GM21723 (cell line): ENCODE data around the gene NCMAP.
"Not testable (repeated sequence)": the region's sequence is repeated elsewhere in the genome, so short reads cannot be mapped to it uniquely, and the experiment has no call there.

Experiments
- ATAC-seq: cut with Tn5 transposase; IDR thresholded peaks from one replicate; pipeline ENCODE4 v1.9.1; 2021; ENCODE audit warnings: mild to moderate bottlenecking, moderate library complexity; ENCODE audit not compliant: unreplicated experiment

Gene NCMAP

DNA sequence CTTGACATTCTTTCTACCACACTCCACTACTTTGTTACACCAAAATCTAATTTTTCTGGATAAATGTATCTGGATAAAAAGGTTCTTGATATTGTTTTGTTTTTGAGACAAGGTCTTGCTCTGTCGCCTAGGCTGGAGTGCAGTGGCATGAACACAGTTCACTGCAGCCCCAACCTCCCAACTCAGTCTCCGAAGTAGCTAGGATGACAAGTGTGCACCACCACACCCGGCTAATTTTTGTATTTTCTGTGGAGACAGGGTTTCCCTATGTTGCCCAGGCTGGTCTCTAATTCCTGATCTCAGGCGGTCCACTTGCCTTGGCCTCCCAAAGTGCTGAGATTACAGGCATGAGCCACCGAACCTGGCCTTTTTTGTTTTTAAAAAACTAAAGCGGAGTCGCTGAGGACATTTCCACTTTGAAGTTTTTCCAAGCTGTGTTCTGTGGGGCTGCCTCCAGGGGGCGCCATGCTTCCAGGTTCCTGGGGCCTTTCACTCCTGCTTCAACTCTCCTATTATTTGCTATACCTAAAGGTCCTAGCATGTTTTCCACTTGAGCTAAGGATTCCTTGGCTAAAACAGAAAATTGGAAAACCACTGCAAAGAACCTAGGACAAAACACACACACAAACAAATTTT is 14.1 kb upstream of the NCMAP start:
- ATAC-seq: no peak

DNA sequence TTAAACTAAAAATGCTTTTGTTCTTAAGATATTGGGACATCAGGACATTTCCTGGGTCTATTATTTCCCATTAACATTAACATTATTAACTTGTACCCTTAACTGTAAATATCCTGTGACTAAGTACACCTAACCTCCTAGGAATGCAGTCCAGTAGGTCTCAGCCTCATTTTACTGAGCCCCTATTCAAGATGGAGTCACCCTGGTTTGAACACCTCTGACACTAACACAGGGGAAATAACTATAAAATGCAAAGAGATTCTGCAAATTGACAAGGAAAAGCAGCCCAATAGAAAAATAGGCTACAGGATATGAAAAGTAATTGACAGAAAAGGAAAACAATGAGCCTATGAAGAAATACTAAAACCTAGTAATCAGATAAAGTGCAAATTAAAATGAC is 11.6 kb upstream of the NCMAP start:
- ATAC-seq: no peak

DNA sequence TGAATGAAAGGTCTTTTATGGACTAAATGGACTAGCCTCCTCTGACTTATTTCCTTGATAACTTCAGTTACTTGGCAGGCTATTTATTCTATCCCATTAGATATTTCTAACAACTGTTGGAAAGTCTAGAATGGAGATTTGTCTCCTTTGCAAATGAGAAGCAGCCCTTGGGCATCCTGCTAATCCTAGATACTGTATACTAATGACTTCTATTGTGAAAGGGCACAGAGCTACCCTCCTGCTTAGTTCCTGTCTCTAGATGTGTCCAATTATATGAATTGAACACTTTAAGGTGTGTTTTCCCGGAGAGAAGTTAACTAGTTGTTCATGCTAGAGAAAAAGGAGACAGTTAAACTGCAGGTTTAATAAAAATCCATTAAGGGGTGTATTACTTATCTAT is 10.2 kb upstream of the NCMAP start:
- ATAC-seq: no peak

DNA sequence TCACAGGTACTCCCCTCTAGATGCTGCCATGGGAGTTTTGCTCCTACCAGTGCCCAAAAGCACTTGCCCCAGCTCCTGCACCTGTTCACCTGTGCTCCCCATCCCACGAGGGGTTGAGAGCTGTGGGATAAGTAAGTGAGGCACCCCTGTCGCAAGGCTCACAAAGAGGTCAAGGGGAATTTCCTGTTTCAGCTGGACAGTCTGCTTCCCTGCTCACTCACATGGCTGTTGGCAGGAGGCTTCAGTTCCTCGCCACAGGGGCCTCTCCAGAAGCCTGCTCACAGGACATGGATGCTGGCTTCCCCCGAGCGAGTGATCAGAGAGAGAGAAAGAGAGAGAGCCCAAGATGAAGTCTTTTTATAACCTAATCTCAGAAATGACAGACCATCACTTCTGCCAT is 8.7 kb upstream of the NCMAP start:
- ATAC-seq: no peak

DNA sequence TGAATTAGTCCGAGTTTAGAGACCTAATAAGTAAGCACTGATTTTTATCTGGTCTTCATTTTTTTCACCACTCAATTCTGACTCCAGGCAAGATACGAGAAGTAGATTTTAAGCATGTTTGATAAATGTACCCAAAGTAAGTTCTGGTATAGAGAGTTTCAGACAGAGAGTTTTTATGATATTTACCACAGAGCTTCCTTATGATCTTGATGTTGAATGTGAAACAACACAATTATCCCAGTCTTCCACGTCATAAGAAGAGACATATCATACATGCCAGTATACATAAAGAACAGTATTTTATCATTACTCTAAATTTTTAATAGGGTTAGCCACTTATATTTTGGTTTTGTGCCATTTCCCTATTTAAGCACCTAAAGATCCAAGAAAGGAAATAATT is 7.8 kb upstream of the NCMAP start:
- no peak for ATAC-seq

DNA sequence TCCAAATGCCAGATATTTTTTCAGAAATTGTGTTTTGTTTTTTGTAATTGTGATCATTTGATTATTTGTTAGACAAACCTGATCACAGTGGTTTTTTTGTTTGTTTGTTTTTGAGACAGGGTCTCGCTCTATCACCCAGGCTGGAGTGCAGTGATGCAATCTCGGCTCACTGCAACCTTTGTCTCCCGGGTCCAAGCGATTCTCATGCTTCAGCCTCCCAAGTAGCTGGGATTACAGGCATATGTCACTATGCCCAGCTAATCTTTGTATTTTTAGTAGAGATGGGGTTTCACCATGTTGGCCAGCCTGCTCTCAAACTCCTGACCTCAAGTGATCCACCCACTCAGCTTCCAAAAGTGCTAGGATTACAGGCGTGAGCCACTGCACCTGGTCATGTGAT is 6.7 kb upstream of the NCMAP start:
- not testable (repeated sequence) for ATAC-seq

DNA sequence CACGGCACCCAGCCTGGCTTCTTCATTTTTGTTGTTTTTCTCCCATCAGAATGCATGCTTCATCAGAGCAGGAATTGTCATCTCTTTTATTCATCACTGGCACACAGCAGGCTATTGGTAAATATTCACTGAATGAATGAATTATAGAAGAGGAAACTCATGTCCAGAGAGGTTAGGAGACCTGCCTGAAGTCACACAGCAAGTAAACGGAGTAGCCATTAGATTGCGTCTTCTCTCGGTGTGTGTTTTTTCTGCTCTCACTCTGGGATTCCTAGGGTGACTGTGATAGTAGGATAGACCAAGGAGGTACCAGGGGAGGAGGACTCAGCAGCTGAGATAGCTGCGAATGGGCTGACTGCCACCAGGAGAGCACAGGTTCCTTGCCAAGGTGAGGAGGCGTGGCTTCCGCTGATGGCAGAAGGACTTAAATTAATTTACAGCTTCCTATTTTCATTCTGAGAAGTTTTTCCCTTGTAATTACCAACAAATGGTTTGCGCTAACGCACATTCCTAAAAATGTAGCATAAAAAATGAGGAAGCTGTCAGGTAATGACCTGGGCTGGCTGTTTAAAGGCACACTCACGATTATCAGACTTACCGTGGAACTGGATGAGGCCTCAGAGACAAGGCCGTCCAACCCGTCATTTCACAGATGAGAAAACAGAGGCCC is 4.5 kb upstream of the NCMAP start:
- ATAC-seq: no peak

DNA sequence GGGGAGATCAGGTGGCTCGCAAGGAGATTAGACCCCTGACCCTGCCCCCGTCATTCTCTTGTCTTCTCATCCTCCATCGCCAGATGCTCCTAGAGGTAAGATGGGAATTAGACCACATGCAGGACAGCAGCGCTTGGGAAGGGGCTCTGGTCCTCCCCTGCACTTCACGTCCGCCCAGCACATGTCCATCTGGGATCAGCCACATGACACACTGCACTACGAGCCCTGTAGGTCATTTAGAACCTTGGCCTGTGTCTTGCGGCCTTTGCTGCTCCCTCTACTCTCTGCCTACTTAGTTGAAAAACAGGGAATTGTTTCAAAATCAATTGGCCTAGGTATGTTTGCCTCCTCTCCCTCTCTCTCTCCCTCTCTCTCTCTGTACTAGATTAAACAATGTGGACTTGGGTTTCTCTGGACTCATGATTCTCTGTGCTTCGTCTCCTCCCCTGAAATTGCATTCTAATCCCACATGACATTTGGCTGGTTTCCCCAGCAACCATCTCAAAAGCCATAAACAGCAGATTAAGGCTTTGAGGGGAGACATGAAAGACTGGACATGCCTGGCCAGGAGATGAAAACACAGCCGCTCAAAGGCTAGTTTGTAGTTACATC is 3.8 kb upstream of the NCMAP start:
- no peak for ATAC-seq

DNA sequence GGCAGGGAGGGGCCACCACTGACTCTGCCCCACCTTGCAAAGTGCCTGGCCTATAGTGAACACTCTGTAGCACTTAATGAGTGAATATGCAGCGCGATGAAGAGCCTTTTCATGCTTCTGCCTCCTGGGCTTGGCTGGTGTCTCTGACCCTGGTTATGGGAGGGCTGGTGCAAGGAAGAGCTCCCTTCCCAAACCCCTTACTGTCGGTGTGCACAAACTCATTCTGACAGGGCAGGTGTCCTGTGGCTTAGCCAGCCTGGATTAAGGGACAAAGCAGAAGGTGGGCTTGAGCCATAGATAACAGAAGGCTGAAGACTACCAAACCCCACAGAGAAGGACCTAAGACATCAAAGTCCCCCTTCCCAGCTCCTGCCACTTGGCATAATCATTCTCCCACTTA is 2.0 kb upstream of the NCMAP start:
- ATAC-seq: no peak

DNA sequence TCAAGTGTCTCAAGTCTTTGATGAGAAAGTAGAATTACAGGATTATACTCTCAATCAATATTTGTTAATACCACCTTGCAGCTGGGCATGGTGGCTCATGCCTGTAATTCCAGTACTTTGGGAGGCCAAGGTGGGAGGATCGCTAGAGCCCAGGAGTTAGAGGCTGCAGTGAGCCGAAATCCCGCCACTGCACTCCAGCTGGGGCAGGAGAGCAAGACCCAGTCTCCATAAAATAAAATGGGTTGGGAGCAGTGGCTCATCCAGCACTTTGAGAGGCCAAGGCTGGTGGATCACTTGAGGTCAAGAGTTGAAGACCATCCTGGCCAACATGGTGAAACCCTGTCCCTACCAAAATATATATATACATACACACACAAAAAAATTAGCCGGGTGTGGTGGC is 1.2 kb upstream of the NCMAP start:
- no peak for ATAC-seq

DNA sequence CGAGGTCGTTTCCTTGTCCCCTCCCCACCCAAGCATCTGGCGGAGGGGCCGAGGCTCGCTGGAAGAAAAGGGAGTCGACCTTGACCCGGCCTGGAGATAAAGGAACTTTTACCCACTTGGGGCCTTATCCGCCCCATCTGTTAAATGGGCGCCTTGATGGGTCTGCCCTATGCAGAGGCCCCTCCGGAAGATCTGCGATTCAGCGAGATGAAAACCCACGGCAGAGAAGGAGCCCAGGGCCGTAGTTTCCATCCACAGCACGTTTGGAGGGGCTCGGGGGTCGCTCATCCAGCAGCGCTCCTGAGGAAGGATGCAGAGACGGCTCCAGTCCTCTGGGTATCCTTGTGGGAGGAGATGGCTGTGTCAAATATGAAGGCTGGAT is 518 bp downstream of the NCMAP start:
- no peak for ATAC-seq

DNA sequence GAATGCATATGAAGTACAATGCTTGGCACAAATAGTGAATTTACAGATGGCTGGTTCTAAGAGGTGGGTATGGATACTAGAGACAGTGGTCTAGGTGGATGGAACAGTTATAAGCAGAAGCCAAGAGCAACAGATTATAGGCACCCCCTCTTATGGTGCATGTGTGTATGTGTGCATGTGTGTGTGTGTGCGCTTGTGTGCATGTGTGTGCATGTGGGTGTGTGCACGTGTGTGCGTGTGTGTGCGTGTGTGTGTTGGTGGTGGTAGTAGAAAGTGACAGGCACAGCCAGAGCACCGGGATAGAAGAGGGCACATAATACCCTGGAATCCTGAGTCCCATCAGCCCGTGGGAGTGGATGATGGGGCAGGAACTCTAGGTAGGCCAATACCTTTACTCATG is 1.3 kb downstream of the NCMAP start:
- no peak for ATAC-seq

DNA sequence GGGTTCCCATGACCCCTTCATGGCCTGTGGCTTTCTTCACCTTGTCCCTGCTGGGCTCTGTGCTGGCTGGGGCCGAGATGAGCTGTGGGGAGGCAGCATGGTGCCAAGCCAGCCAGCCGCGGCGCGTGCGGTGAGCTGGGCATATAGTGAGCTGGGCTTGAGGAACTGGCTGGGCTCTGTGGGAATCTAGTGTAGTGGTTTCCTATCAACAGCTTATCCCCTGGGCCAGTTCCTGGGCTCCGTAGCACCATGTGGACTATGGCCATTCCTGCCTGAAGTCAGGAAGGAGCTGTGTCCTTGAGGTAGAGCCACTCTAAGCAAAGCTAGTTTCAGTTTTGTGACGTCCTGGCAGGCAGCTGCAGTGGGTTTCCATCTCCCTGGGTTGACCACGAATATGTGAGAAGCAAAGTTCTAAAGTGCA is 1.8 kb downstream of the NCMAP start:
- no peak for ATAC-seq

DNA sequence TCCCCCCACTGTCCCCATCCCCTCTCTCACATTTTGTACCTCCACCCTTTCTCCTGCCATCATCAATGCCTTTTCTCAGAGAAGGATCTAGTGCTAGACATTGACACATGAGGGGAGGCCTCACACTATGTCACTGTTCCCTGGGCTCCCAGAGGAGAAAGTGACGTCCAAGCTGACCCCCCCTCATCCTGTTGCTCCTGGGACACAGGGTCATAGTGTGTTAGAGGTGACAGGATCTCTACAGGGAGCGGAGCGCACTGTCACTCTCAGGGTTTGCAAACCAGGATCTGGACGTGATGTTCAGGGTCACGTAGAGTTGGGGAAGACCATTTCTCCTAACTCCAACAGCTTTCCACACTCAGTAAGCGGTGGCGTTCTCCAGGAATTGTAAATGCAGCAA is 2.6 kb downstream of the NCMAP start:
- ATAC-seq: no peak

DNA sequence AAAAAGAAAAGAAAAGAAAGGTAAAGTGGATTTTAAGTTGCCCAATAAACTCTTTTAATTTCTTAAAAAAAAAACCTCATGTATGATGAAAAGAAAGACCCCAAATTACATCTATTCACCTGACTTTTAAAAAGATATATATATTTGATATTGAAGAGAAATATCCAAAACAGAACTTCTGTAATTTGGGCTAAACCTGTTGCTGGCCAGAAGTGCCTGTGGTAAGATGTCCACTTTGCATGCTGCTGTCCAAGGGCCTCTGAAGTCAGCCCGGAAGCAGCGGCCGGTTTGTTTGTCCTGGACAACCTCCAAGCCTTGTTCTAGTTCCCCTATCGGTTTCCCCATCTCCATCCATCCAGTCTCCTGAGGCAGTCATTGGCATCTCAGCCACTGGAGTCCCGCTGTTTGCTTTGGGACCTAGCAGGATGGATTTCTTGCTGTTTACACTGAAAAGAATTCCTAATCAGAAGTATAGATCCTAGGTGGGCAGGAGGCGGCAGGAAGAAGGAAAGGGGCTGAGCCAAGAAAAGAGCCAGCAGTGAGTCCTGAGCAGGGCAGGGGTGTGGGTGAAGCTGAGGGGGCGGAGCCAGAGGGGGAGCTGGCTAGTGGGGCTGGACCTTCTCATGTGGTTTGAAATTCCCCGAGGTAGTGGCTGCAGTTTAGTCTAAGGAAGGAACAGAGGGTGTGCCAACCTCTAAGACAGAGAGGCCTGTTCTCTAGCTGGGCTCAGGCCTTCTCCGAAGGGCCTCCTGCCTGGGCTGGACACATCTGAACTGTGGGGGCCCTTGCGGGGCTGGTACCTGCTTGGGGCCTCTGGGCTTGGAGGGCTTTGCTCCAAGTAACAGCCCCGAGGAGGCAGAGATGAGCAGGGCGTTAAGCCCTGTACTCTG is 3.3 kb downstream of the NCMAP start:
- ATAC-seq: no peak

DNA sequence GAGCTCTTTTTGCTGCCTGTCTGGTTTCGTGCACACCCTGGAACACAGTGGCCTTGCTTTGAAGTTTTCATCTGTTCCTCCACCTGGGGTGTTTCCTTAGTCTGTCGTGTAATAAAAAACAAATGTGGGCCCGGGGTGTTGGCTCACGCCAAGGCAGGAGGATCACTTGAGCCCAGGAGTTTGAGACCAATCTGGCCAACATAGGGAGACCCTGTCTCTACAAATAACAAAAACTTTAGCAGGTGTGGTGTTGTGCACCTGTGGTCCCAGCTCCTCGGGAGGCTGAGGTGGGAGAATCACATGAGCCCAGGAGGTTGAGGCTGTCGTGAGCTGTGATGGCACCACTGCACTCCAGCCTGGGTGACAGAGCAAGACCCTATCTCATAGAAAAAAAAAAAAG is 4.5 kb downstream of the NCMAP start:
- ATAC-seq: no peak

DNA sequence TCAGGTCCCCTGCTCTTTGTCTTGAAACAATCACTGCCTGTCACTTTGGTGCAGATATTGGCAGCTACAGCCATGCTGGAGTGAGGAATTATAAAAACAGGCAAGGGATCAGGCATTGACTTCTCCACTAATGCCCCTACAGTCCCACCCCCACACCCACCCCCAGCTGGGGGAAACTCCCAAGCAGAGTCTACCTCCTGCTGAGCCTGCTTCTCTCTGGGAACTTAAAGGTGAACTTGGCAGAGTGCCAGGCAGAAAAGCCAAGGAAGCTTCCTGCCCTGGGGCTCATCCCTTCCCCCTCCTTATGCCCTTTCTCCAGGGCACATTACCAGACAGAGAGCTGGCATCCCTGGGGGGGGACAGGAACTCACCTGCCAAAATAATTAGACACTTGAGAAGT is 6.7 kb downstream of the NCMAP start:
- ATAC-seq: no peak

DNA sequence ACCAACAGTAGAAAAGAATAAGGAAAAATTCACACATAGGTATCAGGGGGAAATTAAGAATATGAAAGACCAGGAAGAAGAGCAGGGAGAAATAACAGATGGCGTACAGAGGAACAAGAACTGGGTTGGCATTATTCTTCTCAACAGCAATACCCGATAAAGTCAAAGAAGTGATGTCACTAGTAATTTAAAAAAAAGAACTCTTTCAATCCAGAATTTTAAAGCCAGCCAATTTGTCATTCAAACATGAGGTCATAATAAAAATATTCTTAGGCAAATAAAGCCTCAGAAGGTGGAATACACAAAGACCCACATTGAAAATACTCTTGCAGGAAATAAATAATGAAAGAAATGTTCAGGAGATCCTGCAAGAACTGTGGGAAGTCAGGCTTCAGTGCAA is 8.8 kb downstream of the NCMAP start:
- no peak for ATAC-seq

DNA sequence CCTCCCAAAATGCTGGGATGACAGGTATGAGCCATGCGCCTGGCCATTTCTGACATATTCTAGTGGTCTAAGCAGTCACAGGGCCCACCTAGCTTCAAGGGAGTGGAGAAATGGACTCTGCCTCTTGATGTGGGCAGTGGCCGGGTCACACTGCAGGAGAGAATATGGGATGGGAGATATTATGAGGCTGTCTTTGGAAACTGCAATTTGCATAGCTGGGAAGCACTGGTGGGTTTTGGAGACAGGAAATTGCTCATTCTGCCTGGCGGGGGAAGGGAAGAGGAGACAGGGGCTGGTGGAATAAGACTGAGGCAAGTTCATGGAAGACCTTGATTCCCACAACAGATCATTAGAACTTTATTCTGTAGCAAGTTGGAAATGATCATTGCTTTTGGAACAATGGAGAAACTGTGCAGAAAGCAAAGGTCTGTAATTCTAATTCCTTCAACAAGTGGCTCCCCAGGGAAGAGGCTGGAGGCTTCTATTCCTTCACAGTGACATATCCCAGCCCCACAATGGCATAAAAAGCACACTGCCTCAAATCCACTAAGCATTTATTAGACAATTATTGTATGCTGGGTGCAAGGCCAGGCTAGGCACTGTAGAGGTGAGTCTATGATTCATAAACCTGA is 10.5 kb downstream of the NCMAP start:
- ATAC-seq: no peak

DNA sequence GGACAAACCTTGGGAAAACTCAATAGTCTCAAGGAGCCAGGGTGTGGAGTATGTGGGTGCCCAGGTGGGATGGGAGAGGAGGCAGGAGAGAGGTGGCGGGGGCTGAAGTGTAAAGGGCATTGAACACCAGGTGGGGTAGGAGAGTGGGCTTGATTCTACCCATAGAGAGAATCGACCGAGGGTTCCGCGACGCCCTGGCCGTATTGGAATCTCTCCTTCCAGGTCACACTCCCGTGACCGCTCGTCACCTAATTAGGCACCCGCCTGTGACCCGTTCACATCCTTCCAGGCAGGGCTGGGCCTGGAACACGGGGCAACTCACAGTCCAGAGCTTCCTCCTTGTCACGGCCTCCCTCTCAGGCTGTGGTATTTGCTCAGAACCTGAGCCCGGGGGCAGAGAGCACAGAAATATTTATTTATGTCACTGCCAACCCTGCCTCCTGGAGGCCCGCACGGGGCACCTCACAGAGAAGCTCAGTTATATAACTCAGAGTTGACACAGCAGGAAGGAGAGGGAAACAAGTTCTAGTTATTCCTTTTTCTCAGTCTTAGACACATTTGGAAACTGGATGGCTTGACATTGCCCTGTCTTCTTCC is 12.0 kb downstream of the NCMAP start:
- no peak for ATAC-seq

DNA sequence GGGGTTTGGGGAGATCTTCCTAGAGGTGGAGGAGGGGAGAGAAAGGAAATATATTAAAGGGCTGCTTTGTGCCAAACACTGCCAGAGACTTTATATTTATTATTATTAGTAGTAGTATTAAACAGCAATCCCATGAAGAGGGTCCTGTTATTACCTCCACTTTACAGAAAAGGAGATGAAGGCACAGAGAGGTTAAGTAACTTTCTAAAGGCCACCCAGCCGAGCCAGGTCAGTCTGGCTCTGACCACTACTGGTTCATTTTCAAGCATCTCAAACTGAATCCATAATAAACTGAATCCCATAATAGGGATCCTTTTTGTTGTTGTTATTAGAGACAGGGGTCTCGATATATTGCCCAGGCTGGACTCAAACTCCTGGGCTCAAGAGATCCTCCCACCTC is 12.6 kb downstream of the NCMAP start:
- no peak for ATAC-seq
